Measurements from ENCODE around the gene DCTPP1.
"Not testable (repeated sequence)": the region's sequence is repeated elsewhere in the genome, so short reads cannot be mapped to it uniquely, and the experiment has no call there.

DCTPP1 gene

GRCh38 chr16:30429678-30430427 is at the start of gene DCTPP1:
DCTPP1 (minus strand) TSS chr16:30430030; CDS start chr16:30429980, 50 bp downstream.
- peak; percentile 90 to 98 for DNase-seq (ENCODE audit: low read depth in 2 of 2)

GRCh38 chr16:30478766-30479478 is 49.1 kb upstream of the DCTPP1 start:
- no peak for DNase-seq (ENCODE audit: low read depth in 2 of 2)

- DNase-seq (ENCODE audit: low read depth in 2 of 2): not testable (repeated sequence)
These were observed 47.9 kb upstream of the DCTPP1 start for GRCh38 chr16:30477773-30478172.

- DNase-seq (ENCODE audit: low read depth in 2 of 2): no peak
These were observed 47.2 kb upstream of the DCTPP1 start for GRCh38 chr16:30476991-30477390.

- no peak for DNase-seq (ENCODE audit: low read depth in 2 of 2)
These were observed 44.9 kb upstream of the DCTPP1 start for GRCh38 chr16:30474684-30475083.

GRCh38 chr16:30474074-30474452 is 44.2 kb upstream of the DCTPP1 start:
- no peak for DNase-seq (ENCODE audit: low read depth in 2 of 2)

GRCh38 chr16:30473231-30474073 is 43.6 kb upstream of the DCTPP1 start:
- DNase-seq (ENCODE audit: low read depth in 2 of 2): peak; percentile 58 to 61

GRCh38 chr16:30472328-30472942 is 42.6 kb upstream of the DCTPP1 start, which contains the start of gene ITGAL:
ITGAL (plus strand) TSS chr16:30472742; CDS start chr16:30472838, 96 bp downstream.
- peak; percentile 66 to 76 for DNase-seq (ENCODE audit: low read depth in 2 of 2)

GRCh38 chr16:30470632-30470995 is 40.8 kb upstream of the DCTPP1 start:
- DNase-seq (ENCODE audit: low read depth in 2 of 2): no peak

GRCh38 chr16:30470170-30470512 is 40.3 kb upstream of the DCTPP1 start:
- no peak for DNase-seq (ENCODE audit: low read depth in 2 of 2)

- no peak for DNase-seq (ENCODE audit: low read depth in 2 of 2)
These were observed 34.2 kb upstream of the DCTPP1 start for GRCh38 chr16:30464078-30464477.

- not testable (repeated sequence) for DNase-seq (ENCODE audit: low read depth in 2 of 2)
These were observed 31.6 kb upstream of the DCTPP1 start for GRCh38 chr16:30461426-30461825.

GRCh38 chr16:30459456-30459855 is 29.6 kb upstream of the DCTPP1 start:
- DNase-seq (ENCODE audit: low read depth in 2 of 2): no peak

GRCh38 chr16:30458561-30459394 is 28.9 kb upstream of the DCTPP1 start:
- peak; percentile 78 to 84 for DNase-seq (ENCODE audit: low read depth in 2 of 2)

GRCh38 chr16:30457743-30458560 is 28.1 kb upstream of the DCTPP1 start:
- DNase-seq (ENCODE audit: low read depth in 2 of 2): no peak

- no peak for DNase-seq (ENCODE audit: low read depth in 2 of 2)
These were observed 27.4 kb upstream of the DCTPP1 start for GRCh38 chr16:30457256-30457655.

GRCh38 chr16:30456302-30456701 is 26.5 kb upstream of the DCTPP1 start:
- no peak for DNase-seq (ENCODE audit: low read depth in 2 of 2)

GRCh38 chr16:30452709-30453580 is 23.1 kb upstream of the DCTPP1 start:
- DNase-seq (ENCODE audit: low read depth in 2 of 2): not testable (repeated sequence)

- no peak for DNase-seq (ENCODE audit: low read depth in 2 of 2)
These were observed 19.2 kb upstream of the DCTPP1 start for GRCh38 chr16:30449116-30449435.

All from stimulated activated CD4-positive, alpha-beta T cell treated with anti-CD3 and anti-CD28 coated beads, Interleukin-12 subunit alpha, Interleukin-12 subunit beta, amount 100 ng/mL, for 24 hours (primary cell).